IPS-18a (cell line): ENCODE results near the gene SOD1.

Experiments
- H3K27ac ChIP-seq: one replicate; pipeline ENCODE4 v1.5.1; 2013; ENCODE audit warnings: low read length
- H3K27me3 ChIP-seq: one replicate; pipeline ENCODE4 v1.6.1; 2013; ENCODE audit warnings: mild to moderate bottlenecking, low read length; ENCODE audit not compliant: control insufficient read depth, insufficient read depth
- H3K36me3 ChIP-seq: one replicate; pipeline ENCODE4 v1.6.1; 2013; ENCODE audit warnings: low read depth, low read length; ENCODE audit not compliant: control insufficient read depth
- H3K4me1 ChIP-seq: one replicate; pipeline ENCODE4 v1.6.1; 2013; ENCODE audit warnings: low read depth, low read length; ENCODE audit not compliant: control insufficient read depth
- H3K4me3 ChIP-seq: one replicate; pipeline ENCODE4 v1.5.1; 2013; ENCODE audit warnings: low read length
- H3K9ac ChIP-seq: one replicate; pipeline ENCODE4 v1.6.1; 2013; ENCODE audit warnings: mild to moderate bottlenecking, low read length, moderate library complexity
- H3K9me3 ChIP-seq: one replicate; pipeline ENCODE4 v1.6.1; 2013; ENCODE audit warnings: low read depth, low read length; ENCODE audit not compliant: control insufficient read depth

The SOD1 gene

DNA sequence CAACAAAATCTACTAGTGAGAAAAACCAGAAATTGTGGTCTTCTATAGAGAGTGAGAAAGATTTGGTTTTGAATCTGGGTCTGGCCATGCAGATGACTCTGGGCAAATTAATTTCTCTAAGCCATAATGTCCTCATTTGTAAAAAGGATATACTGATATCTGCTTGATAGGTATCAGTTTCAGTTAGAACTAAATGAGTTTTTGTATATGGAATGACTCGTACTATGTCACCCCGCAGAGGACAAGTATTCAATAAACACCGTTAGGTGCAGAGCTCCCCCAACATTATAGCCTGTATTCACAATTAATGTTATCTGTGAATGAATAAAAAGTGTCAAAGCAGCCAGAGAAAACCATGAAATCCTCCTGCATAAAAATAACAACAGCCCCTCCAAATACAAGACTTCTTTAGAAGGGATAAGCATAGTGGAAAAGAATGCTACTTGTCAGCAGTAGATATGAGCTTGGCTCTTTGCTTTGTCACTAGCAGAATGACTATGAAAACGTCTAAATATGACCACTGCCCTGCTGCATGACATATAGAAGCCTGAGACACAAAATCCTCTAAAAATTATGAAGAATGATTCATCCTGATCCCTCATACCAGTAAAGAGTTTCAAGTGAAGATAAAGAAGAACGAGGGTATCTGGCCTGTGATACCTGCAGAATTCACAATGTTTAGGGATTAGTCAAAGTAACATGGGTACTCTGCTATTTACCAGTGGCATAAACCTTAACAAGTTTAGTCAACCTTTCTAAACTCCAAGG lies 54.7 kb downstream of the SOD1 start:
- Histone ChIP-seq H3K36me3 (no peaks in the 10 kb centered on the region), H3K27ac (no peak overlapping the region), H3K4me1 (peaks cover 53% of the 10 kb centered on the region)

DNA sequence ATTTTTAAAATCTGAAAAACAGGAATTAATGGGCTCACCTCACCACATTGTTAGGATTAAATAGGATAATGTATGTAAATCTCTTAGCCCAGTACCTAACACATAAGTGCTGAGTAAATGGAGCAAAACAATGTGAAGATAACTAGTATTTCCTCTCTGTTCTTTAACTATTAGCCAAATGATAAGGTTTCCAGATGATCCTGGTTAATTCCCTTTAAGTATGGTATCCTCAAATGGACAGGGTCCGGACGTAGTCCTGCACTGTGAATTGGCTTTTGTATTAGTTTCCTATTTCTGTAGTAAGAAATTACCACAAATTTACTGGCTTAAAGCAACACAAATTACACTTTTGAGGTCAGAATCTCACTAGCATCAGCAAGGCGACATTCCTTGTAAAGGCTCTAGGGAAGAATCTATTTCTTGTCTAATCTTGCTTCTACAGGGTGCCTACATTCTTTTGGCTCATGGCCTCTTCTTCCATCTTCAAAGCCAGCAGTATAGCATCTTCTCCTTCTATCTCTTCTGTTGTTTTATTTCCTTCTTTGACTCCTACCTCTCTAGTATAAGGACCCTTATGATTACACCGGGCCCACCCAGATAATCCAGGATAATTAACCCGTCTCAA lies 55.4 kb downstream of the SOD1 start:
- no peaks in the 10 kb centered on the region for H3K36me3 ChIP-seq
- H3K27ac ChIP-seq, result peak overlapping the region; percentile 34
- H3K9me3 ChIP-seq, result no peaks in the 10 kb centered on the region
- H3K9ac ChIP-seq, result no peak overlapping the region
- H3K4me3 ChIP-seq, result no peak overlapping the region
- no peaks in the 10 kb centered on the region for H3K27me3 ChIP-seq
- H3K4me1 ChIP-seq, result peaks cover 48% of the 10 kb centered on the region

More for the DNA sequence above, 54.7 kb downstream of the SOD1 start:
- Histone ChIP-seq H3K27me3 (no peaks in the 10 kb centered on the region), H3K4me3 (no peak overlapping the region), H3K9me3 (no peaks in the 10 kb centered on the region), H3K9ac (no peak overlapping the region)

DNA sequence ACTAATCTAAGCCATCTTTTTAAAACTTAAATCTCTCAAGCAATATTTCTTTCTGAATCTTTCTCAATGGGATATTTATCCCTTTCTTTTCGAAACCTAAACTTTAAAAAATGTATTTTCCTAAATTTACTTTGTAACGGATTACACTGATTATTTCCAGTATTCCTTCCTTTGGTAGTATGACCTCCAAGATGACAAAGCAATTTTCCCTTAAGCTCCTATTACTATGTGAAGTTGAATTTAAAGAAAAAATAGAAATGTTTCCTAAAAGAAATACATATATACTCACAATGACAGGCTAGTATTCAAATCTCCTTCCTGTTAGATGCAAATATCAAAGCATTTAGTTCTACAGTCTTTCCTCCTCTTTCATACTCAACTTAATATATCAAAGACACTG lies 56.6 kb downstream of the SOD1 start:
- Histone ChIP-seq H3K27me3 (no peaks in the 10 kb centered on the region), H3K4me3 (no peak overlapping the region), H3K9ac (no peak overlapping the region), H3K4me1 (peaks cover 44% of the 10 kb centered on the region), H3K9me3 (no peaks in the 10 kb centered on the region), H3K36me3 (no peaks in the 10 kb centered on the region), H3K27ac (no peak overlapping the region)
